ENCODE results near the gene LIX1.

DNA sequence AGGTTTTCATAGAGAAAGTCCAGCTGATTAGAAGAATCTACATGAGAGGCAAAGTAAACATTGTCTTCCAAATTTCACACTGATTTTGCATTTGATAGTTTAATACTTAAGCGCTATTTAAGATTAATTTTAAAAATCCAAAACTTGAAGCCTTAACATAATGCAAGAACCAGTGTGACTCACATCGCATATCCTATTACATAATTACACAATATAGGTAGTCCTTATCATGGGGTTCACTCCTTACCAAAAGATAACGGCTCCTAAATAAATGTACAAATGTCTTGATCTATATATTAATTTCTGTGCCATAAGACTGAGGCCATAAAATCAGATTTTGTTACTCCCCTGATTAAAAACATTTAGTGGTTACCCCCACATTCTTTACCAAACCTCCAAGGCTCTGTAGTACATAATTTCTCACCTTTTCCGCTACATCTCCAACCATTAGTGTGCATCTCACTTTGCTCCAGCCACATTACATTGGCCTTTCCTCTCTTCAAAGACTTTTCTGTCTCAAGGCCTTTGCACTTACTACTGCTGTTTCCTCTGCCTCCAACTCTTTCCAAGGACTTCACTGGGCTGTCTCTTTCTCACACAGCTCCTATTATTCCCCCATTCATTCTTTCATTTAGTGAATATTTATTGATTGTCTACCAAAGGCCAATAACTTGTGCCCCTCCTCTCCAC lies 39.6 kb upstream of the LIX1 start:
- TF ChIP-seq, protein P1, sequence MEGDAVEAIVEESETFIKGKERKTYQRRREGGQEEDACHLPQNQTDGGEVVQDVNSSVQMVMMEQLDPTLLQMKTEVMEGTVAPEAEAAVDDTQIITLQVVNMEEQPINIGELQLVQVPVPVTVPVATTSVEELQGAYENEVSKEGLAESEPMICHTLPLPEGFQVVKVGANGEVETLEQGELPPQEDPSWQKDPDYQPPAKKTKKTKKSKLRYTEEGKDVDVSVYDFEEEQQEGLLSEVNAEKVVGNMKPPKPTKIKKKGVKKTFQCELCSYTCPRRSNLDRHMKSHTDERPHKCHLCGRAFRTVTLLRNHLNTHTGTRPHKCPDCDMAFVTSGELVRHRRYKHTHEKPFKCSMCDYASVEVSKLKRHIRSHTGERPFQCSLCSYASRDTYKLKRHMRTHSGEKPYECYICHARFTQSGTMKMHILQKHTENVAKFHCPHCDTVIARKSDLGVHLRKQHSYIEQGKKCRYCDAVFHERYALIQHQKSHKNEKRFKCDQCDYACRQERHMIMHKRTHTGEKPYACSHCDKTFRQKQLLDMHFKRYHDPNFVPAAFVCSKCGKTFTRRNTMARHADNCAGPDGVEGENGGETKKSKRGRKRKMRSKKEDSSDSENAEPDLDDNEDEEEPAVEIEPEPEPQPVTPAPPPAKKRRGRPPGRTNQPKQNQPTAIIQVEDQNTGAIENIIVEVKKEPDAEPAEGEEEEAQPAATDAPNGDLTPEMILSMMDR (IDR thresholded peaks at IDR 0.05 in 8 of 11, conservative IDR thresholded peaks at IDR 0.05 in 3 of 11): no peak
- no peak for TF ChIP-seq POLR2A (IDR thresholded peaks at IDR 0.05)

Measured in spleen (tissue), 7 donors.